IPS-NIHi11 (cell line): ENCODE data around the gene PLA2G4F.
"Not testable (repeated sequence)": the region's sequence is repeated elsewhere in the genome, so short reads cannot be mapped to it uniquely, and the experiment has no call there.

Experiments used
- DNase-seq: peaks from one replicate; pipeline ENCODE4 v3.0.0; 2012; ENCODE audit warnings: mixed read lengths, low spot score

The PLA2G4F gene

GRCh38 chr15:42100021-42100800 is 56.2 kb downstream of the PLA2G4F start:
- DNase-seq, result no peak

GRCh38 chr15:42097018-42097417 is 59.4 kb downstream of the PLA2G4F start:
- no peak for DNase-seq

GRCh38 chr15:42094512-42094963 is 61.9 kb downstream of the PLA2G4F start, which contains the start of gene PLA2G4D:
Gene PLA2G4D (minus strand): TSS chr15:42094562. CDS start chr15:42094459, 103 bp downstream.
- no peak for DNase-seq

GRCh38 chr15:42093966-42094365 is 62.5 kb downstream of the PLA2G4F start:
- no peak for DNase-seq

- no peak for DNase-seq
These were observed 63.8 kb downstream of the PLA2G4F start for GRCh38 chr15:42092398-42093318.

GRCh38 chr15:42091753-42092397 is 64.6 kb downstream of the PLA2G4F start:
- DNase-seq, result not testable (repeated sequence)

- no peak for DNase-seq
These were observed 65.7 kb downstream of the PLA2G4F start for GRCh38 chr15:42090781-42091180.

GRCh38 chr15:42090370-42090769 is 66.1 kb downstream of the PLA2G4F start:
- DNase-seq, result no peak

GRCh38 chr15:42089942-42090341 is 66.5 kb downstream of the PLA2G4F start:
- DNase-seq, result no peak
